Measurements from ENCODE around the gene TAB2.
A peak's percentile ranks its signal among the peaks of the same experiment; 100 is the strongest.
"Not testable (repeated sequence)": the region's sequence is repeated elsewhere in the genome, so short reads cannot be mapped to it uniquely, and the experiment has no call there.

Gene TAB2

GRCh38 chr6:149334682-149335160, 17.2 kb downstream of the TAB2 start:
- no peak for DNase-seq

- DNase-seq: no peak
Measured at GRCh38 chr6:149335924-149336608, 18.6 kb downstream of the TAB2 start.

DNA sequence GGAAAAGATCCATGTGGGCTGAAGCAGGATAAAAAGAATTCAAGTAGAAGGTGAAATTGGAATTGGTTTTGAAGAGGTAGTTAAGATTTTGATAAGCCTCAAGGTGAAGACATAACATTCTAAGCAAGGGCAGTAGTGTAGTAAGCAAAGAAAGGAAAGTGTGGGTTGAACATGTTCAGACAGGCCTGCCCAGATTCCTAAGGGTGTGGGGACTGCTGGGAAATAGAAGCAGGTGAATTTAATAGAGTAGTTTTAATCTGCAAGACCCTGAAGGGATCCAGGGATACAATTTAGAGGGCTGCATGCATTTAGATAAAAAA, 19.1 kb downstream of the TAB2 start:
- DNase-seq: no peak

GRCh38 chr6:149337320-149337719, 19.8 kb downstream of the TAB2 start:
- no peak for DNase-seq

DNA sequence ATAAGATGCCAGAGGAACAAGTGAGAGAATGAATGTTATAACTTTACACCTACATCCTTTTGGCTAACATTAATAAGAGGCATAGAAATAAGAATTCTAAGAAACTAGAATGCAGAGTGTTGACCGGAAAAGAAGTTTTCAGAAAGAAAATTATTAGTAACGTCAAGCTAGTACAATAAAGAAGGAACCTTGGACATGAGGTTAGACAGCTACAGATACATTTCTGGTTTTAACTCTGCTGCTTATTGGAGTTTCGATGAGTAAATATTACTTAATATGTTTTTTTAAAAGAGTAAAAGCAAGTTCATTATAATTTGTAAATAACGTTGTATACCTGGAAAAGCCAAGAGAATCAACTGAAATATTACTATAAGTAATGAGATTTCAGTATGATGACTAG, 22.7 kb downstream of the TAB2 start:
- DNase-seq: no peak

GRCh38 chr6:149342525-149342924, 25.0 kb downstream of the TAB2 start:
- DNase-seq: no peak

DNA sequence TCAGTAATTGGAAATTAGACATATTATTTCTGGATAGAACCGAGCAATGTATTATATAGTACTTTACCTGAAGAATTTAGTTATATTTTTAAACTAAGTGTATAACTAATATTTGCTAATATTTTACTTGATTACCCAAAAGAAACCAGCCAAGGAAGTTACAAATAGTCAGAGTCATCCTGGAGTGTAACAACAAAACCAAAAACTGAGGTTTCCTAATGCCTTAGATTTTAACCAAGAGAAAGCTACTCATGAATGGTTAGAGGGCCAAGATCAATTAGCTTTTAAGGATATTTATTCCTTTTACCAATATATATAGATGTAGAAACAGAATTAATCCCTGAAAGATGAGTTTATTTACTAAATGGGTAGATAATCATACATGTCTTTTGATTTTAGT, 26.0 kb downstream of the TAB2 start:
- no peak for DNase-seq

GRCh38 chr6:149346078-149346477, 28.6 kb downstream of the TAB2 start:
- no peak for DNase-seq

- no peak for DNase-seq
Measured at GRCh38 chr6:149347067-149347466, 29.6 kb downstream of the TAB2 start.

GRCh38 chr6:149349279-149349678, 31.8 kb downstream of the TAB2 start:
- DNase-seq: not testable (repeated sequence)

- peak; percentile 13 for DNase-seq
Measured at GRCh38 chr6:149354009-149354408, 36.5 kb downstream of the TAB2 start.

DNA sequence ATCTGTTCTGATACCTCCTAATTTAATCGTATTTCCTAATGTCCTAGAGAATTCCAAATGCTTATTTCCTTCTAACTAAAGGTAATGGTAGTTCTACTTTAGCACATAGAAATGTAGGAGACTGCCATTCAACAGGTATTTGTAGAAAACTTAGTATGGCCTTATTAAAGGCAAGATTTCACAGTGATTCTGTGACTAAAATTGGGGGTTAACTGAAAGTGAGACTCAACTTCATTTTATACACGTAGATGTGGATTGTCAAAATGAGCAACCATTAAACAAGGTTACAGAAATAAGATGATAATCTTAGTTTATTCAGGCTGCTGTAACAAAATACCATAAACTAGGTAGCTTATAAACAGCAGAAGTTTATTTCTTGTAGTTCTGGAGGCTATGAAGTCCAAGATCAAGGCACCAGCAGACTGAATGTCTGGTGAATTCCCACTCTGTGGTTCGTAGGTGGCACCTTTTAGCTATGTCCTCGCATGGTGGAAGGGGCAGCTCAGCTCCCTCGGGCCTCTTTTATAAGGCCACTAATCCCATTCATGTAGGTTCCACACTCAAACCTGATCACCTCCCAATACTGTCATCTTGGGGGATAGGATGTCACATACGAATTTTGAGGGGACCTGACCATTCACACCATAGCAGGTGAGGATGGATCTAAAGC, 38.7 kb downstream of the TAB2 start:
- no peak for DNase-seq

- DNase-seq: no peak
Measured at GRCh38 chr6:149357726-149358538, 40.4 kb downstream of the TAB2 start.

GRCh38 chr6:149359440-149359839, 41.9 kb downstream of the TAB2 start:
- no peak for DNase-seq

GRCh38 chr6:149360536-149360935, 43.0 kb downstream of the TAB2 start:
- DNase-seq: no peak

DNA sequence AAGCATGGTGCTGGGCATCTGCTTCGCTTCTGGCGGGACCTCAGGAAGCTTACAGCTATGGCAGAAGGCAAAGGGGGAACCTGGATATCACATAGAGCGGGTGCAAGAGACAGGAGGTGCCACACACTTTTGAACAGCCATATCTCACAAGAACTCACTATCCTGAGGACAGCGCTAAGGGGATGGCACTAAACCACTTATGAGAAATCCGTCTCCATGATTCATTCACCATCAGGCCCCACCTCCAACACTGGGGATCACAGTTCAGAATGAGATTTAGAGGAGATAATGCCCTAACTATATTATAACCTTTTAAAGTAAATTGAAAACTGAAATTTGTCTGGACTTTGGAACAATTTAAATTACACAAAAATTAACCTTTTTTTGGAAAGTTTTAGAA, 44.8 kb downstream of the TAB2 start:
- no peak for DNase-seq

DNA sequence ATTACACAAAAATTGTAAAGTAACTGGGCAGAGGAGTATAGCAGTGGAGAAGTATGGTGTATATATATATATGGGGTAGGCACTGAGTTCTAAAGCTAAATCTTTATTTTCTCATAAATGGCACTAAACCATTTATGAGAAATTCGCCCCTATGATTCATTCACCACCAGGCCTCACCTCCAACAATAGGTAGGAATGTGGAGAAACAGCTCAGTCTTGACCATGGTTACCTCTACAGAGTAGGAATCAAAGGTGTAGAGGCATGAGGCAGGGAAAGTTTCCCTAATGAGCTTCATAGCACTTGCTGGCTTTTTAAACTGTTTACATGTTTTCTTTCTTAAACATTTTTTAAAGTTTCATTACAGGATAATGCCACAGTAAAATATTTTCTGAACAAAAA, 45.6 kb downstream of the TAB2 start:
- no peak for DNase-seq

DNA sequence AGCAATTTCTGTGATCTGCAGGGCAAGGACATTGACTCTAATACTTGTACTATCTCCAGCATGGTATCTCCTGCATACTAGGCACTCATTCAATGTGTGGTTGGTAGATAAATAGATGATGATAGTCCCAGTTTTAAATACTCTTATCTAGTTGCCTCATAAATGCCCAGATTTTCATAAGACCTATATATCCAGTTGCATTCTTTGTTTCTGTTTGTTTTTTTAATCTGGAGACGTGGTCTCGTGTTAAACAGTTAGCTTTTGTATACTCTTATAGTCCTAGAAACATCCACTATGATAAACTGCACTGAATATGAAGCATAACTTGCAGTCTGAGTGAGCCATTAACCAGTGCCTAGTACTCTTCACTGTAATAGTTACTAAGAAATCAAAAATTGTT, 47.0 kb downstream of the TAB2 start:
- no peak for DNase-seq

DNA sequence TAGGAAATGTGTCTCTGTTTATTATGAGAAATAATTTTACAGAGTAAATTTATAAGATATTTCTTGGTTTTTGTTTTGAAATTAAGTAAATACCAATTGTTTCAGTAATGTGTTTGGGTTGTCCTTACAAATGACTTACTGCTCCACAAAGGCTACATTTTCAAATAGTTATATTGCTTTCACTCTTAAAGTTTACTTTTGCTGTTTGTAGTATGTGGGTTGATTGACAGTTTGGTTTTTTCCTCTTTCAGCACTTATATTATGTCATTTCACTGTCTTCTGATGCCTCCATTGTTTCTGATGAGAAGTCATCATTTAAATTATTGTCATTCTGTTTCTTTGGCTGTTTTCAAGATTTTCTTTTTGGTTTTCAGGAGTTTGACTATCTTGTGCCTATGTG, 47.7 kb downstream of the TAB2 start:
- no peak for DNase-seq

- DNase-seq: peak; percentile 50
Measured at GRCh38 chr6:149366267-149366921, 48.9 kb downstream of the TAB2 start.

DNA sequence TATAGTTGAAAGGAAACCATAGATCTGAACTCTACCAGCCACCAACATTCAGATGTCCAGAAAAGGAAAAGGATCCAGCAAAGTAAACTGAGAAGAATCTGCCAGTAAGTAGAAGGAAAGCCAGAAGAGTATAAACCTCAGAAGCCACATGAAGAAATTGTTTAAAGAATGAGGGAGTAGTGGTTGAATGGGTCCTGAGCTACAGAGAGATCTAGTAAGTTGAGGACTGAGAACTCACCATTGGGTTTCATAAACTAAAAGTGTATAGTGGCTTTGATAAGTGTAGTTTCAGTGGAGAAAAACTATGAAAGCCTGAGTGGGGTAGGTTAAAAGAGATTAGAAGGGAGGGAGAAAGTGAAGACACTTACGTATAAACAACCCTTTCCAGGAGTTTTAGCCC, 50.6 kb downstream of the TAB2 start:
- DNase-seq: no peak

- no peak for DNase-seq
Measured at GRCh38 chr6:149371154-149371553, 53.6 kb downstream of the TAB2 start.

- DNase-seq: no peak
Measured at GRCh38 chr6:149372062-149372461, 54.5 kb downstream of the TAB2 start.

Measured in central memory CD4-positive, alpha-beta T cell (primary cell).